Neural progenitor cell (in vitro differentiated cells): Measurements from ENCODE around the gene CSRNP3.

Experiments used
- EZH2 ChIP-seq: fragments of 200-600 bp; sonication (generic); IDR thresholded peaks from 2 replicates; pipeline ENCODE4 v1.6.1; 2017; ENCODE audit warnings: antibody characterized with exemption, mild to moderate bottlenecking, moderate library complexity
- TF ChIP-seq, protein P1 (sequence below): fragments of 200-600 bp; sonication (generic); IDR thresholded peaks from 2 replicates; pipeline ENCODE4 v1.5.1; 2017; ENCODE audit warnings: antibody characterized with exemption, mild to moderate bottlenecking

DNA sequence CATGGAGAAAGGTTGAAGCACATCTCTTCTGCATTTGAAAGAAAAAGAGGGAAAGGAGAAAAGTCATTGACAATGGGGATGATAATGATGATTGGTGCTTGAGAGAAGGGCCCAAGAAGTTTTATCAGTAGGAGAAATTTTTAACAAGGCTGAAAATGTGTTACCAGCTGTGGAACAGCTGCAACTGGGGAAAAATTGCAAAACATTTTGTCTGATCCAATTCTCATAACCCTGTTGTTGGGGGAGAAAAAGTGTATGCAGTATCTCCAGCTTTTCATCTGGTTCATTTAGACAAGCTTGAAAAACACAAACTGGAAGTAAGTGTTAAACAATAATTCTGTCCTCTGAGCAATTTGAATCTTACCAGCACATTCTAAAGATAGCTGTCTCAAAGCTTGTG lies 92.7 kb downstream of the CSRNP3 start:
- TF ChIP-seq, protein P1, sequence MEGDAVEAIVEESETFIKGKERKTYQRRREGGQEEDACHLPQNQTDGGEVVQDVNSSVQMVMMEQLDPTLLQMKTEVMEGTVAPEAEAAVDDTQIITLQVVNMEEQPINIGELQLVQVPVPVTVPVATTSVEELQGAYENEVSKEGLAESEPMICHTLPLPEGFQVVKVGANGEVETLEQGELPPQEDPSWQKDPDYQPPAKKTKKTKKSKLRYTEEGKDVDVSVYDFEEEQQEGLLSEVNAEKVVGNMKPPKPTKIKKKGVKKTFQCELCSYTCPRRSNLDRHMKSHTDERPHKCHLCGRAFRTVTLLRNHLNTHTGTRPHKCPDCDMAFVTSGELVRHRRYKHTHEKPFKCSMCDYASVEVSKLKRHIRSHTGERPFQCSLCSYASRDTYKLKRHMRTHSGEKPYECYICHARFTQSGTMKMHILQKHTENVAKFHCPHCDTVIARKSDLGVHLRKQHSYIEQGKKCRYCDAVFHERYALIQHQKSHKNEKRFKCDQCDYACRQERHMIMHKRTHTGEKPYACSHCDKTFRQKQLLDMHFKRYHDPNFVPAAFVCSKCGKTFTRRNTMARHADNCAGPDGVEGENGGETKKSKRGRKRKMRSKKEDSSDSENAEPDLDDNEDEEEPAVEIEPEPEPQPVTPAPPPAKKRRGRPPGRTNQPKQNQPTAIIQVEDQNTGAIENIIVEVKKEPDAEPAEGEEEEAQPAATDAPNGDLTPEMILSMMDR = no peak
- TF ChIP-seq EZH2 = no peak
